ENCODE results near the gene UCKL1.

UCKL1 gene

GRCh38 chr20:63958964-63959698, 2.9 kb upstream of the UCKL1 start:
- DNase-seq (ENCODE audit: low read depth), result no peak

DNA sequence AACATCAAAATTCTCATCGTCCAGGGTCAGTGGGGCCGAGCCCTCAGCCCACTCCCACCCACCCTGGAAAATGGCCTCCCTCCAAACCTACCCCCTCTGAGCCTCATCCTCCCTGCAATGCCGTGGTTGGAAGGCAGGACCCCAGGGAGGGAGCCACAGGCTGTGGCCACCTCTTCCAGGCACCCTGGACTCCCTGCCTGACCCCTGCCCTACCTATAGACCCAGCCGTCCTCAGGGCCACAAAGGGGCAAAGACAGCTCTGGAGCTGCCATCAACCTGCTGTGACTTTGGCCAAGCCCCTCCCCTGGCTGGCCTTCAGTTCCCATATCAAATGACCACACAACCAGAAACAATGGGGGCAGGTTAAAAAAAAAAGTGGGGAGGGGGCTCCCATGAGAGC, 2.3 kb upstream of the UCKL1 start:
- DNase-seq (ENCODE audit: low read depth), result no peak

- no peak for DNase-seq (ENCODE audit: low read depth)
Measured at GRCh38 chr20:63957690-63958441, 1.6 kb upstream of the UCKL1 start.

DNA sequence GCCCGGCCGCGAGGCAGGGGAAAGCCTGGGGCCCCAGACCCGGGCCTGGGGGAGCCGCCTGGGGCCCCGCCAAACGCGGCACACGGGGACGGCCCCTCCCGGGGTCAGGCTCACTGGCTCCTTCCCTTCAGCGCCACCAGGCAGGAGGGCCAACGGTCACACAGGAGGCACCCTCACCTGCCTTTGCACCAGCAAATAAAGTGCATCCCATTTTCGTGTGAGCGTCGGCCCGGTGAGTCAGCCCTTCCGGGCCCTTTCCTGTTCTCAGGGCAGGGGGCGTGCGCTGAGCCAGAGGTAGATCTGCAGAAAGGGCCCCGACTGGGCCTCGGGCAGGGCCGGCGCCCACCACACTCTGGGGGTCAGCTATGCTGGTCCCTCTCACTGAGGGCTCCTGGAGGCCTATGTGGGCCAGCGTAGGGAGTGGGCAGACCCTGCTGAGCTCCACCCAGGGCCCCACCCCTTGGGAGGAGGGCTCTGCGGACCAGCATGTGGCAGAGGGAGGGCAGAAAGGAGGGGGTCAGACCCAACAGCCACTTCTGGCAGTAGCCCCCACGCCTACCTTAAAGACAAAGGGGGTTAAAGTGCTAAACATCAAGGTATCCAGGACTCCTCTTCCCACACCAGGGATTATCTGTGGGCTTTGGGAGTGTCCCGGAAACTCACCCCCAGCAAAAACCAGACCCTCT, 931 bp upstream of the UCKL1 start:
- DNase-seq (ENCODE audit: low read depth), result no peak

- no peak for DNase-seq (ENCODE audit: low read depth)
Measured at GRCh38 chr20:63956664-63957003, 418 bp upstream of the UCKL1 start.

DNA sequence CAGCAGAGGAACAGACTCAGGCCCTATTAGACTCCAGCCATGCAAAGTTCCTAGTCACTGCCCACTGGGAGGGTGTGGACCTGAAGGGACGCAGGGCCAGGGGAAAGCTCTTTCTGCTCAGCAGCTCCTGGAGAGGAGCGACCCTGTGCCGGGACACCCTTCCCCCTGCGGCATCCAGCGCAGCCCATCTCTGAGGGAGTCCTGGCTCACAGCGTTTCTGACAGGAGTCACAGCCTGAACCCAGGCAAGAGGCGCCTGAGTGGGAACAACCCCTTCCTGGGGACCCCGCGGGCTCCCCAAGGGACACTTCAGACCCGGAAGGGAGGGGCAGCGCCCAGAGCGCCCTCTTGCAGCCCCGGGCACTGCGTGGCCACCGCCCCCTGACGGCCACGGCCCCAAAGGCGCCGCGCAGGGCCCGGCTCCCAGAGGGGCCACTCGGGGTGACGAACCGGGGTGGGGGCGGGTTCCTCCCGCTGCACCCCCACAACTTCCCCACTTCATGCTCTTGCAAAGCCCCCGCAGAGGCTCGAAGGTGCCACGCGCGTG, 862 bp downstream of the UCKL1 start:
- no peak for DNase-seq (ENCODE audit: low read depth)

- no peak for DNase-seq (ENCODE audit: low read depth)
Measured at GRCh38 chr20:63953764-63954429, 2.3 kb downstream of the UCKL1 start.

GRCh38 chr20:63952769-63953168, 3.4 kb downstream of the UCKL1 start:
- no peak for DNase-seq (ENCODE audit: low read depth)

DNA sequence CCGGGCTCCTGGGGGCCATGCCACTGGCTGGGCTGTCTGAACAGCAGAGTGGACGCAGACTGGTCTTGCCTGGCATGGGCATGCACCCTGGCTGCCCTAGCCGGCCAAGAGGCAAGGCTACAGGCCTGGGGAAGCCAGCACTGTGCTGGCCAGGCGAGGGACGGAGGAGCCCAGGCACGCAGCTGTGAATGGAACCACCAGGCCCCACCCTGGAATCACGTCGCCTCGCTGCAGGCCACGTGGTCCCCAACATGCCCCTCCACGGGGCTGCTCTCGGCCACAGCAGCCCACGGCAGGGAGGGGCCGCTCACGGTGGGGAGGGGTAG, 4.0 kb downstream of the UCKL1 start:
- DNase-seq (ENCODE audit: low read depth), result no peak

DNA sequence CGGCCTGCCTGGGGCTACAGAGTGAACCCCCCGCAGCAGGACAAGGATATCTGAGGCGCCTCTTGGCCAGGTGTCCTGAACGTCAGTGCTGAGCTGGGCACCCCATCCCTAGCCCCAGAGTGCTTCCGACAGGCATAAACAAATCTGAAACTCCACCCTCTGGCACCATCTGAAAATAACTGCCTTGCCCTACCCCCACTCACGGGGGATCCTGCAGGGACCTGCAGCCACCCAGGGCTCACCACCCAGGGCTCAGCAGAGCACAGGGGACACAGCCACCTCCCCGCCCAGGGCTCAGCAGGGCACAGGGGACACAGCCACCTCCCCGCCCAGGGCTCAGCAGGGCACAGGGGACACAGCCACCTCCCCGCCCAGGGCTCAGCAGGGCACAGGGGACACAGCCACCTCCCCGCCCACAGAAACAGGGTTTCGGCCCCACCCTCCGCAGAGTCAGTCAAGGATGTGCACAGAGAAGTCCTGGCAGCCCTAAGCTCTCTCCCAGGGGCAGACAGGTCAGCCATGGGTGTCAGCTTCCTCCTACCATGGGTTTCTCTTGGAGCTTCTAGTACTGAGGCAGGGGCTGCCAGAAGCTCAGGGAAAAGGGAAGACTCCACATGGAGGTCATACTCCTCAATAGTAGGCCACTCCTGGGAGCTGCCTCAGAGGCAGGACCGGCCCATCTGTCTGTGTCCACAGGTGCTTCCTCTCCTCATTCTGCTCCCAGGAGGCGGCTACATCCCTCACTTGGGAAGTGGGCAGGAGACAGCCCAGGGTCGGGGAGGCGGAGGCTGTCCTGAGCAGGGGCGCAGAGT, 4.6 kb downstream of the UCKL1 start:
- no peak for DNase-seq (ENCODE audit: low read depth)

GRCh38 chr20:63950701-63951397, 5.4 kb downstream of the UCKL1 start:
- DNase-seq (ENCODE audit: low read depth), result no peak

DNA sequence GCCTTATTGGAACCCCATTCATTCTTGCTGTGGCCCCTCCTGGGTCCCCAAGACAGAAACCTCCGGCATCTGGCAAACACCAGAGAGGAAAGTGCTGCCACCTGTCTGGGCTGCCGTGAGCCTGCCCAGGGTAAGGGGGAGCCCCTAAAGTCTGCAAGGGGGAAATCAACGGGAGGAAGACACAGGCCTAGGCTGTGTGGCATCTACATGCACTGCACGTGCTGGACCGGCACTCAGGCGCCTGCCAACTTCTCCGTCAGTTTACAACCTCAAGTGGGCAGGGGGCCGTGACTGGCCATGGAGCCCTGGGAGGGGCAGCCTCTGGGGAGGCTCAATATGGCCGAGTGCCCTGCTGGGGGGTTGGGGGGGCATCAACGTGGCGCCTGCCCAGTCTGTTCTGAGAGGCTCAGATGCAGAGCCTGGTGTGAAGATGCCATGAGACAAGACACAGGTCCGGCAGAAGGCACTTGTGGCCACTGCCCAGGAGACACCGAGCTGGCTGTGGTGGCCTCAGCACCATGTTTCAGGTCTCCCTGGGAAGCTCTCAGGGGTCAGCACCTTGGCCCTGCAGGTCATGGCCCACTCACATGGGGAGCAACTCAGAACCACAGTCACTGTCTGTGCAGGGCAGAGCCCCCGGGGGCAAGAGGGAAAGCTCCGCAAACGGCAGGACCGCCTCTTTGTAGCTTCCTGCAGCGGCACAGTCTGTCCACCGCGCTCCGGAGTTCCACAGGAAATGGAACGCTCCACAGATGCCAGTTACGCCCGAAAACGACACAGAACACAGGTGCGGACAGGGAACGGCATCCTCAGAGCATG, 8.4 kb downstream of the UCKL1 start:
- DNase-seq (ENCODE audit: low read depth), result no peak

- DNase-seq (ENCODE audit: low read depth), result no peak
Measured at GRCh38 chr20:63946986-63947637, 9.1 kb downstream of the UCKL1 start.

GRCh38 chr20:63945921-63946920, 10.0 kb downstream of the UCKL1 start:
- DNase-seq (ENCODE audit: low read depth), result no peak

- DNase-seq (ENCODE audit: low read depth), result no peak
Measured at GRCh38 chr20:63945031-63945658, 11.1 kb downstream of the UCKL1 start.

DNA sequence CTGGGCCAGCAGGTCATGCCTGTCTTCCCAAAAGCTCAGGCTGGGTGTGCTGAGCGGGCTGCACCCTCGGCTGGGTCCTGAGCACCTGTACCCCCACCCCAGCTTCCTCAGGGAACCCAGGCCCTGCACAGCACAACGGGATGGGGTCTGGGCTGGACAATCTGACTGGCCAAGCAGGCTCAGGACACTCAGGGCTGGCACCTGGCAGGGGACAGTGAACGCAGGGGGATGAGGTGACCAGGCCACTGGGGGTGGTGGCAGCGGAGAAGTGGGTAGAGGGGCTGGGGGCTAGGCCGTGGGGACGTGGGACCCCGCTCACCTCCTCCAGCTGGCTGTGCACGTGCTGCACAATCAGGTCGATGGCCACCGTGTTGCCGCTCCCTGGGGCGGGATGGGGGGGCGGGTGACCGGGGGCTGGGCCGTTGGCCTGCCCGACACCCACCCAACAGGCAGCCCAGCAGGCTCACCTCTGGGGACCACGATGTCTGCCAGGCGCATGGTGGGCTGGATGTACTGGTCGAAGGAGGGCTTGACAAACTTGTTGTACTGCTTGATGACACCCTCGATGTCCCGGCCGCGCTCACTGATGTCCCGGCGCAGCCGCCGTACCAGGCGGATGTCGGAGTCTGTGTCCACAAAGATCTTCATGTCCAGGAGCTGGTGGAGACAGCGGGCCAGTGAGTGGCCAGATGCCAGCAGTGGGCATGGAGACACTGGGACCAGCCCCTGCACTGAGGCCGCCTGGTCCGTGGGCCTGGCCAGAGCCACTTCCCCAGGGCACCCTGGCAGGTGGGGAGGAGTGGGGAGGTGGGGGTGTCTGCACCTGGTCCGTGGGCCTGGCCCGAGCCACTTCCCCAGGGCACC, 11.9 kb downstream of the UCKL1 start:
- no peak for DNase-seq (ENCODE audit: low read depth)

GRCh38 chr20:63943808-63944077, 12.5 kb downstream of the UCKL1 start:
- DNase-seq (ENCODE audit: low read depth), result no peak
